HPDE6-E6E7 (cell line): ENCODE data around the gene IGDCC3.
"Not testable (repeated sequence)": the region's sequence is repeated elsewhere in the genome, so short reads cannot be mapped to it uniquely, and the experiment has no call there.

Source experiments
- DNase-seq: peaks from one replicate; pipeline ENCODE4 v3.0.0; 2011; ENCODE audit warnings: missing footprints; ENCODE audit errors: extremely low spot score

IGDCC3 gene

GRCh38 chr15:65370885-65371284 is 6.9 kb downstream of the IGDCC3 start:
- no peak for DNase-seq

DNA sequence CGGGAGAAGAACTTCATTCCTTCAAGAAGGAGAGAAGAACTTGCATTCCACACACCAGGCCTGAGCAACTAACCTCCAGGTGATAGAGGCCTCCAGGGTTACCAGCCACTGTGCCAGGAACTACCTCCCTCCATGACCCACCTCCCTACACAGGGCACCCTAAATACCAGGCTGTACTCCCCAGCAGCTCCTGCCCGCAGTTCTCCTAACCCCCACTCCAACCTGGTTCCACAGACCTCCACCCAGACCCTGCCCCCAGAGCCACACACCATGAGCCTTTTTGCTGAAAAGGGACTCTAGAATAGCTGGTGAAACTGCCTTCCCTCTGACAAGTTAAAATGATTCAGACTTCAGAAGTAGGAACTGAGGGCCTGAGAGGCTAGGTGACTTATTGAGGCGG is 8.2 kb downstream of the IGDCC3 start:
- no peak for DNase-seq

- no peak for DNase-seq
Observed at GRCh38 chr15:65369212-65369547, 8.6 kb downstream of the IGDCC3 start.

DNA sequence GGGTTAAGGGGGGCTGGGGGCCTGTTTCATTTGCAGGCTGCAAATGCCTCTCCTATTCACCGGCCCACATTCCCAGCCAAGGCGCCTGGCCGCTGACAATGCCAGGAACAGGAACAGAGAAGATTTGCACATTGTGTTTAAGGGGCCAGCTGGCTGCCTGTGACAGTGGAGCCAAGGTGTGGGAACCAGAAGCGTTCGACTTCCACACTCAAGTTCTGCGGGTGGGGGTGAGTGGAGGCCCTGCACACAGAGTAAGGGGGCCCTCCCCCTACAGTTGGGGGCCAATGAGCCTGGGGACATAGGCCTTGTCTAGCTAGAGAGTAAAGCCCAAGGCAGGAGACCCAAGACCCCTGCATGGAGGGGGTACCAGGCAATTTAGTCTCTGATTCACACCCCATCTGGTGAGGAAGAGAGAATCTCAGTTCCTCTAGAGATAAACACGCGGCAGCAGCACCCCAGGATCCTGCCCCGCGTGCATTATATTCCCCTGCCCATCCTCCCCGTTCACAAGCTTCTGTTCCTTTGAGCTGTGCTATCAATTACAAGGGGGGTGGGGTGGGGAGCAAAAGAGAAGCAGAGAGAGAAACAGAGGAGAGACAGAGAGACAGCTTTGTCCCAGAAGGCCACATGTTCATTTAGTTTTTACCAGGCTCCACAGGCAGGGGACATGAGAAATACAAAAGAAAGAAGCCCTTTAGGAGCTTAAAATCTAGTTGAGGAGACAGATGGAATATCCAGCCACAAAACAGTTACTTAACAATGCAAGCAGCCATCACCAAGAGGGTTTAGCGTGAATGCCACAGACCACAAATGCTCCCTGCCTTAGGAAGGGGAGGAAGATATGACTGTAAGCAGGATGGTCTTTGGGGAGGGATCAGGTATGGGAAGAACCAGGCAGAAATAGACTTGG is 9.2 kb downstream of the IGDCC3 start:
- no peak for DNase-seq

- DNase-seq, result no peak
Observed at GRCh38 chr15:65366122-65366892, 11.5 kb downstream of the IGDCC3 start.

GRCh38 chr15:65365229-65365628 is 12.6 kb downstream of the IGDCC3 start:
- DNase-seq, result no peak

GRCh38 chr15:65363766-65364165 is 14.0 kb downstream of the IGDCC3 start:
- no peak for DNase-seq

- DNase-seq, result no peak
Observed at GRCh38 chr15:65363306-65363705, 14.5 kb downstream of the IGDCC3 start.

DNA sequence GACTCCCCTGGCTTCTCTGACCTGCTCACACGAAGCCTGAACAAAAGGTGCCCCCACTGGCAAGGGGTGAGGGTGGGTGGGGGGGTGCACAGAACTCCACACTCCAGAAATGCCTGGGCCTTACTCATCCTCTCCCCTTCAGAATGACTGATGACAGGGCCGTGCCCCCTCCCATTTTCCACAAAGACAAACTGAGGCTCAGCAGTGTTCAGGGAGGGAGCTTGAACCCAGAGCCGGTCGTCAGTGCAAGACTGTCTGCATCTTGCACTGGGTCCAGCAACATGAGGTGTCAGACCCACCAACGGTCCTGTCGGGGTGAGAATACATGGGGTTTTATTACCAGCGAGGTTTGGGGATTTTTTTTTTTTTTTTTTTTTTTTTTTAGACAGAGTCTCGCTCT is 15.3 kb downstream of the IGDCC3 start:
- no peak for DNase-seq

- no peak for DNase-seq
Observed at GRCh38 chr15:65361708-65362459, 15.9 kb downstream of the IGDCC3 start.

DNA sequence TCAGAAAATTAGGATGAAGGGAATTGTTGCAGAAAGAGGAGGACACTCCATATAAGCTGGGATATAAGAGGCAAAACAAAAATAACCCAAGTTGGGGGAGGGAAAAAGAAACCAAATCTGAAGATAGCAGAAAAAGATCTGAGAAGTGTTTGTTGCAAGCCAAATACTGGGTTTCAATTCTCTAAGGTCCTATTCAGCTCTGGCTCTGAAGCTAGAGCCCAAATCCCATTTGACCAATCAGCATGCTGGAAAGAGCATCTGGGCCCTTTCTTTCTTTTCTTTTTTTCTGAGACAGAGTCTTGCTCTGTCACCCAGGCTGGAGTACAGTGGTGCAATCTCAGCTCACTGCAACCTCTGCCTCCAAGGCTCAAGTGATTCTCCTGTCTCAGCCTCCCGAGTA is 17.3 kb downstream of the IGDCC3 start:
- no peak for DNase-seq

- no peak for DNase-seq
Observed at GRCh38 chr15:65355988-65356353, 21.8 kb downstream of the IGDCC3 start.

GRCh38 chr15:65355173-65355987 is 22.4 kb downstream of the IGDCC3 start:
- DNase-seq, result no peak

DNA sequence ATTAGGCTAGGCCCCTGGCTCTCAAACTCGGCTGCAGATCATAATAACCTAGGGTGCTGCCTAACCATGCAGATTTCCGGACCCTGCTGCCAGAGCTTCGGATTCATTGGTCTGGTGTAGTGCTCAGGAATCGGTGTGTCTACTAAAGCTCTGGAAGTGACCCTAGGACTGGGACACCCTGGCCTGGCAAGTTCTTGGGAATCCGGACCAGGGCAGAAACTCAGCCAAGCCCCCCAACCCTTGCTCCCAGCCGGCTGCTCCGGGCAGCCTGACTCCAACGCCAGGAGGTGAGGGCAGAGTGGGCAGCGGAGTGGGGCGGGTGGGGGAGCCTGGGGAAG is 23.0 kb downstream of the IGDCC3 start:
- DNase-seq, result no peak

DNA sequence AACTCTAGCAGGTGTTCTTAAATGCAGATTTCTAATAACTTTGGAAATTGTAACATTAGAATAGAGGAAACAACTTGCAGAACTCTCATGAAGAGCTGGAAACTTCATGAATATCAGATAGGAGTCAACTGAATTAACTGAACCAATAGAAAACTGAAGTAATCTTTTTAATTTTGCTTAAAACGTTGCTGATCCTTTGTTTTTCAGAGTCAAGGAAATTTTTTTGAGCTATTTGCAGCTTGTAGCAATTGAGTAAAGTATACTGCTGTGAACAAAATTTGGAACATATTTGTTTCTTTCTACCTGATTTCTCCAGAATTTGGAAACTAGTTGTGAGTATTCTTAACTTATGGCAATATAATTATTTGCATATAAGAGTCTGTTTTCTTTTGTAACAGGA is 25.8 kb downstream of the IGDCC3 start:
- DNase-seq, result not testable (repeated sequence)

GRCh38 chr15:65349338-65349737 is 28.5 kb downstream of the IGDCC3 start:
- no peak for DNase-seq

- DNase-seq, result not testable (repeated sequence)
Observed at GRCh38 chr15:65347756-65348155, 30.0 kb downstream of the IGDCC3 start.

- DNase-seq, result no peak
Observed at GRCh38 chr15:65346856-65347598, 30.8 kb downstream of the IGDCC3 start.

DNA sequence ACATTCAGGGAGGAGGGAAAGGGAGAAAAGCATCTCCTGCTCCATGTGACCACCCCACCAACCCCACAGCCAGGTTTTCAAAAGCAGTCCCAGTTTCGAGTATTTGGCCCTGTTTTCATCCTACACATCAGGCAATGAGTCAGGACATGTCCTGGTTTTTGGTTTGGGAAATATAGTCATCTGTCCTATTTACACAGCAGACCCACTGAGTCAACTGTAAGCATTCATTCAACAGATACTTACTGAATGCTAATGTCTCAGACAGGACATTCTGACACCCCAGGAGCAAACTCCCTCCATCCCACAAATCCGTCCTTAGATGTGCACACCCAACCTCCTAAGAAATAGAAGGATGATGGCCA is 32.9 kb downstream of the IGDCC3 start:
- DNase-seq, result no peak

DNA sequence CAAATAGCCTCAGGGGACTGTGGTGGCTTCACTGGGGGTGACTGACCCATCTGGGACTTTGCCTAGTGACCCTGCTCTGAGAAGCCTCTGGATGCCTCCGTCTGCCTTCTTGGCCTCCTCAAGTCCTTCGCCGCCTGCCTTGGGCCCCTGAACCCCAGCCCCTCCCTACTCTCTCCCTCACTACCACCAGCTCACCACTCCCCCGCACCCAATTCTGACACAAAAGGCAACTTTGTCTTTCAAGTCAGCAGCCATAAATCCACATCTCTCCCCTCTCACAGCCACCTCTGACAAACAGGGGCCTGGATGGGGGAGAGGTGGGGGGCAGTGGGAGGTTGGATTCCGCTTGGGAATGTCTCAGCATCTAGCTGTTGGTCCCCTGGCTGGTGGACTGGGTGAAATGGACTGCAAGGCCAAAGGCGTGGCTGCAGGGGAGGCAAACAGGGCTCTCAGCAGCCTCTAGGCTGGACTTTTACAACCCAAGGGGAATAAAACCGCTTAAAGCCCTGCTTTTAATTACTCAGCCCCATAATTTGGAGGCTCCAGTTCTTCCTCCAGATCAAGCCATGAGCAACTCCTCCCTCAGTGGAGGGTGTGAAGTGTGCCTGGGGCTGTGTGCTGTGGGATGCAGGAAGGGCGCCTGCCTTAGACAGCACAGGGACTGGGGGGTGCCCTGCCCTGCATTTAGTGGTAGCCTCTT is 33.4 kb downstream of the IGDCC3 start:
- DNase-seq, result no peak
